HG03558 (cell line): Measurements from ENCODE around the gene NUMBL.

ENCODE experiments used
- ATAC-seq: cut with Tn5 transposase; IDR thresholded peaks from one replicate; pipeline ENCODE4 v1.9.1; 2021; ENCODE audit warnings: moderate number of reproducible peaks; ENCODE audit not compliant: unreplicated experiment; ENCODE audit errors: extremely low read depth

NUMBL gene

DNA sequence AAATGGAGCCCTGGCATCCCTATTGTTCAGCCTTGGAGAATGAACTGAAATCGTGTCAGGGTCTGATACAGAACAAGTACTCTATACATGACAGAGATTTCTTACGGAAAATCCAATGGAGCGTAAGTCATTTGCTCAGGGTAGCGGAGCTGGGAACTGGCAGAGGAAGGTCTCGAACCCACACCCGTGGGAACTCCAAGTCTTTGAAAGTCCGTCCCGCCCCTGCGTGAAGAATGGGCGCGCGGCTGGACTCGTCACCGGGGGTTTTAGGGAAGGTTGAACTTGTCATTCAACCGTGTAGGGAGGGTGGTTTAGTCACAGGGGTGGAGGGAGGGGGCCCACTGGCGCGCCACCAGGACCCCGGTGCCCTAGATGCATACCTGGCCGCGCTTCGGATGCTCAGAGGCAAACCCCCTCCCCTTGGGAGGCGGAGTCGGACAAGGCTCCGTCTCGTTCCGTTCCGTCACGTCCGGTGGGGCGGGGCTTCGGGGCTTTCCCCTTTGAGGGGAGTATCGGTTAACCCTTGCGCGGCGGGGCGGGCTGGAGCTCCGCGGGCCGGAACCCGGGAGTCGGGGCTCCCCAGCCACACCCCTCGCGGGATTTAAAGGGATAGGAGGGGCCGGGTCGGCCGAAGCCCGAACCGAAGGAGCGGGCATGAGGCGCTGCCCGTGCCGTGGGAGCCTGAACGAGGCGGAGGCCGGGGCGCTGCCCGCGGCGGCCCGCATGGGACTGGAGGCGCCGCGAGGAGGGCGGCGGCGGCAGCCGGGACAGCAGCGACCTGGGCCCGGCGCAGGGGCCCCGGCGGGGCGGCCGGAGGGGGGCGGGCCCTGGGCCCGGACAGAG, 26.3 kb upstream of the NUMBL start, which contains the start of the genes COQ8B and ITPKC:
TSS of gene COQ8B (minus strand) at position 405 of the 843 bp plus-strand sequence. CDS start 2,254 bp downstream, outside the sequence.
TSS of gene ITPKC (plus strand) at position 631 of the 843 bp plus-strand sequence. CDS start at position 655, 24 bp downstream.
- ATAC-seq: peak; percentile 64

DNA sequence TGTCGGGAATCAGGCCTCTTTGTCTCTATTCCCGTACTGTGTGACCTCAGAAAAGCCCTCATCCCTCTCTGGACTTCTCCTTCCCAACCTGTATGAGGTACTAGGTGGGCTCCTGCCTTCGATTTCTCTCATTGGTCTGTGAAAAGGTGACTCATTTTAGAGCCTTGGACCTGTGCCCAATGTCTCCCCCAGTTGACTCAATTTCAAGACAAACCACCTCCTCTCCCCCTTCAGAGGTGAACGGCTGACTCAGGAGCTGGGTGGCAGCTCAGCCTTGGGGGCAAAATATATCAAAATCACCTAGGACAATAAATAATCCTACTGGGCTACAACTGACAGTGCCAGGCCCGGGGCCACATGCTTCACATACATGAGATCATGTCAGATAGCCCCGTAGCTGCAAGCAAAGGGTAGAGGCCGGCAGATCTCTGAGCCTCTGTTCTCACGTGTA, 25.6 kb upstream of the NUMBL start:
- no peak for ATAC-seq

DNA sequence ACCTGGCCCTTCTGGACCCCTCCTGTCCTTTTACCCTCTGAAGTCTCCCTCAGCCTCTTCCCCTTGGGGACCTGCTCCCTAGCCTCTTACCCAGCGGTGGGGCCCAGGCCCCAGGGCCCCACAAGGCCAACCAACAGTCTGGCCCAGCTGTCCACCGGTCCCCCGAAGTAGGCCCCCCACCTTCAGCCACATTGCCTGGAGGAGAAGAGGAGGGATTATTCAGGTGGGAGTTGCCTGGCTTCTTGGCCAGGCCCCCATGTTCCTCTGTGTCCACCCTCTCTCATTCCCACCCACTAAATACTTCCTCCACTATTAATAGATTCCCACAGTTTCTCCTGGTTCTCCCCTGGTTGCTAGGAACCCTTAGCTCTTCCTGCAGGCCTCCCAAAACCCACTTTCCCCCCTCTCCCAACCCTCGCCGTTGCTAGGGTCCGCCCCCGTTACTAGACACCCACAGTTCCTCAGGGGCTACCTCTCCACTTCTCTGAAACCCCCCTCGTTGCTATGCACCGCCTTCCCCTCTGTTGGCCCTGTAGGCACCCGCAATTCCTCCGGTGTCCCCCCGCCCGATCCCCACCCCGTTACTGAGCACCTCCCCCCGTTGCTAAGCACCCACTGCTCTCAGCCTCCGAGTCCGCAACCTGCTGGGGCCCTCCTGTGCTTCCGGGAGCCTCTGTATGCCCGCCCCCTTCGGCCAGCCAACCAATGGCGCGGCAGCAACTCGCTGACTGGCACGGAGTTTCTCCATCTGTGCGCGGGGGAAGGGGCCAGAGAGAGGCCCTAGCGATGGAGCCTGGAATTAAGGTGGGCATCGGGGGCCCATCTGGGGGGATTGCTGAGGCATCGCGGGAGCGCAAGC, 24.2 kb upstream of the NUMBL start:
- ATAC-seq: peak; percentile 26

DNA sequence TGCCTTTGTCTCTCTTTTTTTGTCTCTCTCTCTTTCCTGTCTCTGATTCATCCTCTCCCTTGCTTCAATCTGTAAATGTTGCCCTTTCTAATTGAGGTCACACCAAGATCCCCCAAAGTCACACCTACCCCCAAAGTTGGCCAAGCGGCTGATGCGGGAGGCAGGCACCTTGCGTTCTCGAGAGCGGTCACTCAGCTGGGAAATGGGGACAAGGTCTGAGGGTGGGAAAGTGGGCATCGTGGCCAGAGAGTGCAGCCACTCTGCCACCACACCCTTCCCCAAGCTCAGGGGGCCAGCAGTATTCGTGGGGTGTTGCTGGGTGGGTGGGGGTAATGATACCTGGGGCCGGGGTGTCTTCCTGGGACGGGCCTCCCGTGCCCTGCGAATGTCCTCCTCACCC, 23.5 kb upstream of the NUMBL start:
- no peak for ATAC-seq

DNA sequence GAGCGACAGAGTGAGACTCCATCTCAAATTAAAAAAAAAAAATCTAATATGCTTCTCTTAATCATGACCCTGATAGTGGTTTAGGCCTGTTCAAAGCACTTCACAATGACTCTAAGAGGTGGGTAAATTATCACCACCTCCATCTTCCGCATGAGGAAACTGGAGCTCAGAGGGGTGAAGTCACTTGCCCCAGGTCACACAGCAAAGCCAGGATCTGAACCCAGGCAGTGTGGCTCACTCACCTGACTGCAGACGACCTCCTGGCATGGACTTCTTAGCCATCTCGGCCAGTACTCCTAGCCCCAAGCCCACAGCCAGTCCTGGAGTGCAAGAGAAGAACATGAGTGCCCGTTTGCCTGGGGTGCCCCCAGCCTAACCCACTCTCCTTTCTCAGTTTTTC, 19.4 kb upstream of the NUMBL start:
- ATAC-seq: no peak

DNA sequence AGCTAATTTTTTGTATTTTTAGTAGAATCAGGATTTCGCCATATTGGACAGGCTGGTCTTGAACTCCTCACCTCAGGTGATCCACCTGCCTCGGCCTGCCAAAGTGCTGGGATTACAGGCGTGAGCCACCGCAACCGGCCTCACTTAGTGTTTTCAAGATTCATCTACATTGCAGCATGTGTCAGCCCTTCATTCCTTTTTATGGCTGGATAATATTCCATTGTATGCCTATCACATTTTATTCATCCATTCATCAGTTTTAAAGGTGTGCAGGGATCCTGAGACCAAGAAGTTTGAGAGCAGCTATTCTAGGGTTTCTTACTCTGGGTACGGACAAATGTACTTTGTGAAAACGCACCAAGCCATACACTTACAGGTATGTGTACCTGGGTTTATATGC, 17.2 kb upstream of the NUMBL start:
- no peak for ATAC-seq

DNA sequence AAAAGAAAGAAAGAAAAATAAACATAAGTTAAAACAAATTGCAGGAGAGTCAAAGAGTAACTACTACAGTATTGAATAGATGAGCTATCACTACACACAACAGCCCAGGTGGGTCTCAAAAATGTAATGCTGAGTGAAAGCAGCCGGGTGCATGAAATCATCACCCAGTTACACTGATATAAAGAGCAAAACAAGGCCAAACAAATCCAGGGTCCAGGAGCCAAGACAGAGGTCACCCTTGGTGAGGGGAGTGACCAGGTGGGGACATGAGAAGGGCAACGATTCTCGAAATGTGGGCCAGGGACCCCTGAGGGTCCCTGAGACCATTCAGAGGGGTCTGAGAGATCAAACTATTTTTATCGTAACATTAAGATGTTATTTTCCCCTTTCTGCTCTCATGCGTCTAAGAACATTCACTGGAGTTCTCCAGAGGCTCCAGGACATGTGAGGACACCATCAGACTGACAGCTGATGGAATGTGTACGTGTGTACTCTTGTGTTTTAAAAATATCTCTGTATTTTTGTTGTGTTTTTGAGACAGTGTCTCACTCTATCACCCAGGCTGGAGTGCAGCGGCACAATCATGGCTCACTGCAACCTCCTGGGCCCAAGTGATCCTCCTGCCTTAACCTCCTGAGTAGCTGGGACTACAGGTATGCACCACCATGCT, 15.6 kb upstream of the NUMBL start:
- no peak for ATAC-seq

DNA sequence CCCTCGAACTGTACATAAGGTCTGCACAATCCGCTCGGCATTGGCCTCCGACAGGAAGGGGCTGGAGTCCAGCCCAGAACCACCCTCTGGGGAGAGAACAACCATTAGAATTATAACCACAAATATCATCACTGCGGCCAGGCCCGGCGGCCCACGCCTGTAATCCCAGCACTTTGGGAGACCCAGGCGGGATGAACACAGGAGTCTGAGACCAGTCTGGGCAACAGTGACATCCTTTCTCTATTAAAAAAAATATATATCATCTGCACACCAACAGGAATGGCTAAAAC, 14.9 kb upstream of the NUMBL start:
- no peak for ATAC-seq

DNA sequence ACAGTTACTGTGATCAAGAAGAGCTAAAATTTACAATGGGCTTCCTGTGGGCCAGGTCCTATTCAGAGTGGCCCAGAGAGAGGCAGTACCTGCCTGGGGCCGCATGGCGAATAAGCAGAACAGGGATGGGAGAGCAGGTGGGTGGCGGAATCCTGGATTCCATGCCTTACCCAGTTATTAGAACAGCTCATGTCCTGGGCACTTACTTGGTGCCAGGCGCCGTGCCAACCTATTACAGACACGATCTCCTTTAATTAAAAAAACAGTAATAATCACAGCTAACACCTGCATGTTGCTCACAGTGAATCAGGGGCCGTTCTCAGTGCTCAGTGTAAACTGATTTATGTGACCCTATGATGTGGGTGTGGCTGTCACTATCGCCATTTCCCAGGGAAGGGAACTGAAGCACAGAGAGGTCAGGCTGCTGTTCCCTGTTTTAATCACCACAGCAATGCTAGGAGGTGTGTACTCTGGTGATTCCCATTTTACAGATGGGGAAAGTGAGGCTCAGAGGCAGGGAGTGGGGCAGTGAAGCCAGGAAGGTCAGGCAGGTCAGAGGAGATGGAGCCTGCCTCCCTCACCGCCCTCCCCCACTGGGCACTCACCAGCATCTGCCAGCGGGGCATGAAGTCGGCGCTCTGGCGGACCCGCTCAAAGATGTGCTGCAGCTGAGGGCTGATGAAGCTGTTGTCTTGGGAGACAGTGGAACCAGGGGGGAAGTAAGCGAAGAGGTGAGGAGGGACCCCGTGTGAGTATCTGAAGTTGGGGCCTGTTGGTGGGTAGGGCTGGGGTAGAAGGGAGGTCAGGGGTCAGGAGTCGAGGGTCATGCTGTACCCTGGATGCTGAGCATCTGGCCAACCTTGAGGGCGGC, 14.3 kb upstream of the NUMBL start:
- ATAC-seq: no peak

DNA sequence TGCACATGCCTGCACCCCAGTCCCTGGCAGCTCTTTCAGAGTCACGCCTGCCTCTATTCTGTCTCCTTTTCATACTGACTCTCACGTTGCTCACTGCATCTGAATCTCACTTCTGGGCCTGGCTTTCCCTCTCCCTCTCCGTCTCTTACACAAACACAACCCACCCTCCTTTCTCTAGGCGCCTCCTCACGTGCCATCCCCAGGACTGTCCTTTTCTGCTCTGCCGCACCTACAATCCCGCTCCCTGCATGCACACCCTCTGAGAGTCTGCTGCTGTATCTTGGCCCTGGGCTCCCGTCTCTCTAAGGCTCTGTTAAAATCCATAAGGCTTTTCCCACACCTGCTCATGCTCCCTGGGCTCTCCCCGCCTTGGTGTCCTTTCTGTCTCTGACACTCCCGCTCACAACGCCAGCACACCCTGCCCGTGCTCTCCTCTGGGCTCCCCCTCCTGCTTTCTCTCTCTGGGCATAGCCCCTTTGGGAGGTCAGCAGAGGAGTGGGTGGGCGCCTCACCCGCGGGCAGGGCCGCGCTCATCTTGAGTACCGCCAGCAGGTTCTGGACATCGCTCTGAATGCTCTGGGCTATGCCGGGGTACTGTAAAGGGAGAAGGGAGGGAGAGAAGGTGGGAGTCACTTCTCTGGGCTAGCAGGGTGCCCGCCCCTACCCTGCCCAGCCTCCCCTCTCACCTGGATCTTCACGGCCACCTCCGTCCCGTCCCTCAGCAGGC, 12.7 kb upstream of the NUMBL start:
- ATAC-seq: no peak

DNA sequence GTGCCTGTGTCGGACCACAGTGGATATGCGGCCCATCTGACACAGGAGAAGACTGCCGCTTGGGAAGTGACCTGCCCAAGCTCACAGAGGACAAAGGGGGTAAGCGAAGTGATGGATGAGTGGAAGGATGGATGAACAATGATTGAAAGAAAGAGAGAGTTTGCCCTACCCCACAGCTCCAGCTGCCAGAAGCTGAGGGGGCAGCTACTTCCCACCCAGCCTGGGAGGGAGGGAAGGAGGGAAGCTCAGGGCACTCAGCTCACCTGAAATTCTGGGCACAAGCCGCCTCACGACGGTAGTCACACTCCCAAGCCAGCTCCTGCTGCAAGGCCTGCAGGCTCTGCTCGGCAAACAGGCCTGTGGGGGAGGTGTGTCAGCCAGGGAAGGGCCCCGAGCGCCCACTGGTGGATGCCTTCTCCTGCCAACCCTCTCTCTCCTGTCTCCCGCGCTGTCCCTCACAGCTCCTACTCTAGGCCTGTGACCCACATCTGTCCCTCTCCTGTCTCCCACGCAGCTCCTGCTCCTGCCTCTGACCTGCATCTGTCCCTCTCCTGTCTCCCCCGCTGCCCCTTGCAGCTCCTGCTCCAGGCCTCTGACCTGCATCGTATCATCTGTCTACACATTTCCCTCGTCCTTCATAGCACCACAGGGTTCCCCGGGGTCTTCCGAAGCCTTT, 12.0 kb upstream of the NUMBL start:
- no peak for ATAC-seq

DNA sequence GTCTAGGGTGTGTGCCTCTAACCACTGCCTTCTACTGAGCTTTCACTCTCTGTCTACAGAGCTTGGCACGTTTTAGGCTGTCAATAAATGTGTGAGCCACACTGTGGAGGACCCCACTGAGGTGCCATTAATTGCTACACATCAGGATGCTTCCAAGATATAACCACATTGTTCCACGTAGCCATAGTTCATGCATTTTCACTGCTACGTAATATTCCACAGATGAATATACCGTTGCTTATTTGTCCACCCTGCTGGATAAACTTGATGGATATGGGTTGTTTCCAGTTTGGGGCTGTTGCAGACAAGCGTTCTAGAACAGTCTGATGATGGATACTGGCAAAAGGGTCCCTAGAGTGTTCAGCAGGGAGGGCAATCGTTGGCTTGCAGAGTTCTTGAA, 11.3 kb upstream of the NUMBL start:
- no peak for ATAC-seq

DNA sequence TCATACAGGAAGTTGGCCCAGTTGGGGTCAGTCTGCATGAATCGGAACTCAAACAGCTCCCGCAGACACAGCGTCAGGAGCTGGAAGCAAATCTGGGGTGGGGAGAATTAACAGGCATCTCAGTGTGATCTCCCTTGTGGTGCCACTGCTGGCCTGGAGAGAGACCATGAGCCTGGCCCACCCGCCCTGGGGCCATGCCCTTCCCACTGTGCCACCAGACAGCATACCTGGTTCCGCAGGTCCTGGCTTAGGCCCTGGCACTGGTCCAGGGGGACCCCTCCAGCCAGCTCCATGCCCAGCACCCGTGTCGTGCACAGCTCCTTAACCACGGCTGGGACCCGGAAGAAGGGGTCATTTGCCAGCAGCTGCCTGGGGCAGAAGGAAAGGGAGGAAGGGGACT, 9.6 kb upstream of the NUMBL start:
- no peak for ATAC-seq

DNA sequence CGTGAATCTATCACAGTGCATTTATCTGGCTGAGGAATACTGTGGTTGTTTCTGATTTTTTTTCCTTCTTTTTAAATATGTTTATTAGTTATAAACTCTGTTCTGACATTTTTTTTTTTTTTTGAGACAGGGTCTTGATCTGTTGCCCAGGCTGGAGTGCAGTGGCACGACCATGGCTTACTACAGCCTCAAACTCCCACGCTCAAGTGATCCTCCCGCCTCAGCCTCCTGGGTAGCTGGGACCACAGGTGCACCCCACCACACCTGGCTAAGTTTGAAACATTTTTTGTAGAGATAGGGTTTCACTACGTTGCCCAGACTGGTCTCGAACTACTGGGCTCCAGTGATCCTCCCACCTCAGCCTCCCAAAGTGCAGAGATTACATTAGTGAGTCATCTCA, 6.6 kb upstream of the NUMBL start:
- ATAC-seq: no peak

DNA sequence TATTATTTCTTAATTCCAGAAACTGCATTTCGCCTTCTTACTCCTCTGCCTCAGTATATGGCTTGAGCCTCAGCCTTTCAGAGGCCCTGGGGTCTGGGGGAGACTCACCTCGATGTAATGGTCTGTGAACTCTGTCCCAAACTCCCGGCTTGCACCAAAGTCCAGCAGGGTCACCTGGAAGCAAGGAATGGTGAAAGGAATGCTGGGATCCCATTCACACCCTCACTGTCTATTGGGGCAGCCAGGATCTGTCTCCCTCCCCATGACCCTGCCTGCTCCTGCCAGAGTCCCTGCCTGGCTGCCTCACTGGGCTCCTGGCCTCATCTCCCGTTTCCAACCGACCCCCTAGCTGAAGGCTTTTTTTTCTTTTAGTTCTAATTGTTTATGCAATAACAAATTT, 5.4 kb upstream of the NUMBL start:
- no peak for ATAC-seq

DNA sequence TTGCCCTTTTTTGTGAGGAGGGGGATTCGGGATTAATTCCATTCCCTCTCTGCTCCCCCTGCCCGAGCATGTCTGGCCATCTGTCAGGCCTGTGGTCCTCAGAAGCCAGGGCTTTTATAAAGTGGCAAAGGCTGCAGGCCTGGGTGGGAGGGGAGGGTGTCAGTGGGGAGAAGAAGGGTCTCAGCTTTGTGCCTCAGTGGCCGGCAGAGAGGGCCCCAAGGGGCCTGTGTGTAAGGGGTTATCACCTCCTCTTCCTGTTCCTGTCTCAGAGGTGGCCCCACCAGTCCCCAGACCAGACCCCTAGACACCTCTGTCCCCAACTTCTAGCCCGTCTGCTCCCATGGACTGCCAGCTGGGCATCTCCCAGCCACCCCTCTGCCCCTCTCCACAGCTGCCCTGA, 3.4 kb upstream of the NUMBL start:
- ATAC-seq: no peak

DNA sequence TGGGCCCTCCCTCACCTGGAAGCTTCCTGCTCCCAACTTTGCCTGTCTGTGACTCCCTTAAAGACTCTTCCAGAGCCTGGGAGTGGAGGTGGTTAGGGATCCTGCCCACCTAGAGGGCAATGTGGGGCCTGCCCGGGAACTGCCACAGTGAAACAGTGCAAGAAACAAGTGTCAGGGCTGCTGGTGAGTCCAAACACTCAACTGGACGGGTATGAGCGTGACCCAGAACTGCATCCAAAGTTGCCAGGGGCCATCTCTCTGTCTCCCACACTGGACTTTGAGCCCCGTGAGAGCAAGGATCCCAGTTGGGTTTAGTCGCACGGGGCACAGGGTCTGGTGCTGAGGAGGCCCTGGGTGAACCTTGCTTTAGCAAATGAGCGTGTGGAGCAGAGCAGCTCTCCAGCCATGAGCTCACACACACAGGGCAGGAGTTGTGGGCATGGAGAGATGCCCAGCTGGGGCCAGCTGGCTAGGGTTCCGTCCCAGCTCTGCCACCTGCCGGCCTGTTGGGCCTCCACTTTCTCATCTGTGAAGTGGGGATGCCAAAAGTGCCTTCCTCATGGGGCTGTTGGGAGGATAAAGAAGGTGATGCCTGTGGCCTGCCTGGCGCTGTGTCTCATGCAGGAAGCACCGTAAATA, 2.8 kb upstream of the NUMBL start:
- ATAC-seq: no peak

DNA sequence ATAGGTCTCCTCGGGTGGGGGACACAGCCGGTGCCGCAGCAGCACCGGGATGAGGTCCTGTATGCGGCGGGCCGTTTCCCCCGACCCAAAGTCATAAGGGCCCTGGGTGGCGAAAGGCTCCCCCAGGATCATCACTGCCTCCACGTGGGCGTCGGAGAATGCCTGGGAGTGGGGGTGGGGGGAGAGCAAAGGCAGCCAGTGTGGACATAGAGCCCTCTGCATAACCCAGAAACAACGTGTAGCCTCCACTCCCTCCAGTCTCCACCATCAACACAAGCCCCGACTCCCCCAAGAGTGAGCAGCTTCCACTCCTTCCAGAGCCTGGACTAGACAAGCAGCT, 1.7 kb upstream of the NUMBL start:
- ATAC-seq: no peak
